SK-N-SH treated with all-trans-retinoic acid at 6 μM for 48 hours (cell line): ENCODE measurements around the gene TAF10.

ENCODE experiments used
- ATAC-seq: fragments of 200-7000 bp; cut with Tn5 transposase; 3 replicates; pipeline ENCODE4 v1.9.1; 2020; ENCODE audit warnings: mild to moderate bottlenecking, moderate library complexity
- ARNTL ChIP-seq: fragments of 450-650 bp; formaldehyde crosslinking; IDR thresholded peaks from 2 replicates; pipeline ENCODE4 v1.5.0; 2020; ENCODE audit warnings: low read depth, mild to moderate bottlenecking, moderate library complexity, borderline replicate concordance
- BACH2 ChIP-seq: fragments of 250-450 bp; sonication (Bioruptor Pico); IDR thresholded peaks from 2 replicates; pipeline ENCODE4 v1.9.0; 2021; ENCODE audit warnings: mild to moderate bottlenecking, borderline replicate concordance
- CSDC2 ChIP-seq: fragments of 250-450 bp; sonication (Bioruptor Pico); IDR thresholded peaks from 2 replicates; pipeline ENCODE4 v1.5.0; 2020; ENCODE audit warnings: mild to moderate bottlenecking, moderate library complexity
- CSRNP3 ChIP-seq: fragments of 250-450 bp; sonication (Bioruptor Pico); IDR thresholded peaks from 2 replicates; pipeline ENCODE4 v1.5.1; 2021; ENCODE audit warnings: mild to moderate bottlenecking, moderate library complexity
- ESRRG ChIP-seq: fragments of 250-450 bp; sonication (Bioruptor Pico); IDR thresholded peaks from 2 replicates; pipeline ENCODE4 v1.6.1; 2021; ENCODE audit warnings: mild to moderate bottlenecking
- GLIS3 ChIP-seq: fragments of 250-450 bp; sonication (Bioruptor Pico); IDR thresholded peaks from 2 replicates; pipeline ENCODE4 v1.5.0; 2020; ENCODE audit warnings: mild to moderate bottlenecking, moderate library complexity
- OSR1 ChIP-seq: fragments of 250-450 bp; sonication (Bioruptor Pico); IDR thresholded peaks from 2 replicates; pipeline ENCODE4 v1.8.0; 2022; ENCODE audit warnings: moderate library complexity, mild to moderate bottlenecking, inconsistent platforms
- PATZ1 ChIP-seq: fragments of 250-450 bp; sonication (Bioruptor Pico); IDR thresholded peaks from 2 replicates; pipeline ENCODE4 v1.8.0; 2020; ENCODE audit warnings: mild to moderate bottlenecking, moderate library complexity, borderline replicate concordance
- POU6F1 ChIP-seq: fragments of 250-450 bp; sonication (Bioruptor Pico); IDR thresholded peaks from 2 replicates; pipeline ENCODE4 v1.8.0; 2021; ENCODE audit warnings: low read depth, mild to moderate bottlenecking, moderate library complexity, borderline replicate concordance
- PPARA ChIP-seq: fragments of 250-450 bp; sonication (Bioruptor Pico); IDR thresholded peaks from 2 replicates; pipeline ENCODE4 v1.5.0; 2020; ENCODE audit warnings: mild to moderate bottlenecking, borderline replicate concordance
- SNAI2 ChIP-seq: fragments of 250-450 bp; sonication (Bioruptor Pico); IDR thresholded peaks from 2 replicates; pipeline ENCODE4 v1.5.0; 2020; ENCODE audit warnings: mild to moderate bottlenecking, moderate library complexity
- TCF4 ChIP-seq: fragments of 250-450 bp; sonication (Bioruptor Pico); IDR thresholded peaks from 2 replicates; pipeline ENCODE4 v1.8.0; 2021; ENCODE audit warnings: mild to moderate bottlenecking, moderate library complexity, borderline replicate concordance
- TOX ChIP-seq: fragments of 250-450 bp; sonication (Bioruptor Pico); IDR thresholded peaks from 2 replicates; pipeline ENCODE4 v1.8.0; 2021; ENCODE audit warnings: mild to moderate bottlenecking, moderate library complexity, borderline replicate concordance
- TSHZ2 ChIP-seq: fragments of 250-450 bp; sonication (Bioruptor Pico); IDR thresholded peaks from 2 replicates; pipeline ENCODE4 v1.5.0; 2020; ENCODE audit warnings: mild to moderate bottlenecking, moderate library complexity
- ZFP3 ChIP-seq: fragments of 250-450 bp; sonication (Bioruptor Pico); IDR thresholded peaks from 2 replicates; pipeline ENCODE4 v1.5.0; 2020; ENCODE audit warnings: mild to moderate bottlenecking, moderate library complexity
- ZFP30 ChIP-seq: fragments of 450-650 bp; formaldehyde crosslinking; IDR thresholded peaks from 2 replicates; pipeline ENCODE4 v1.5.0; 2022; ENCODE audit warnings: mild to moderate bottlenecking, moderate library complexity
- ZNF565 ChIP-seq: fragments of 450-650 bp; formaldehyde crosslinking; conservative IDR thresholded peaks from 2 replicates; pipeline ENCODE4 v1.5.0; 2020; ENCODE audit warnings: low read depth, mild to moderate bottlenecking, moderate library complexity
- ZNF70 ChIP-seq: fragments of 450-650 bp; formaldehyde crosslinking; IDR thresholded peaks from 2 replicates; pipeline ENCODE4 v1.5.0; 2020; ENCODE audit warnings: mild to moderate bottlenecking, moderate library complexity
- ZNF8 ChIP-seq: fragments of 450-650 bp; formaldehyde crosslinking; IDR thresholded peaks from 2 replicates; pipeline ENCODE4 v1.5.0; 2020; ENCODE audit warnings: mild to moderate bottlenecking, moderate library complexity

The TAF10 gene

GRCh38 chr11:6655020-6655789, 43.2 kb upstream of the TAF10 start:
- TF ChIP-seq ESRRG, result no peak
- peak; percentile 48 for ATAC-seq

GRCh38 chr11:6654281-6655019, 42.4 kb upstream of the TAF10 start:
- no peak for ATAC-seq
- TF ChIP-seq SNAI2 (no peak), TOX (no peak), TSHZ2 (no peak), POU6F1 (CRISPR knock-in tag) (no peak), BACH2 (CRISPR knock-in tag) (no peak), ZNF70 (CRISPR knock-in tag) (no peak), GLIS3 (CRISPR knock-in tag) (no peak), CSRNP3 (CRISPR knock-in tag) (no peak), TCF4 (CRISPR knock-in tag) (no peak), ARNTL (no peak), PPARA (CRISPR knock-in tag) (no peak), ZFP3 (CRISPR knock-in tag) (no peak), ZNF8 (CRISPR knock-in tag) (no peak)

- no peak for ATAC-seq
- TF ChIP-seq ESRRG (no peak), ZNF8 (CRISPR knock-in tag) (no peak), CSDC2 (CRISPR knock-in tag) (no peak), CSRNP3 (CRISPR knock-in tag) (no peak), SNAI2 (no peak), PATZ1 (CRISPR knock-in tag) (no peak), ZFP3 (CRISPR knock-in tag) (no peak), TSHZ2 (no peak), ZNF565 (no peak), TCF4 (CRISPR knock-in tag) (no peak), POU6F1 (CRISPR knock-in tag) (no peak), BACH2 (CRISPR knock-in tag) (no peak), ZNF70 (CRISPR knock-in tag) (no peak), PPARA (CRISPR knock-in tag) (no peak), ZFP30 (CRISPR knock-in tag) (no peak), ARNTL (no peak), OSR1 (CRISPR knock-in tag) (no peak)
These were observed 41.6 kb upstream of the TAF10 start for GRCh38 chr11:6653656-6654055.
